Suprapubic skin (tissue), 4 donors: ENCODE measurements around the gene CENPH. TPM values are rescaled to one million over a fixed set of nuclear protein-coding genes. Genes with fewer than 3 reads are reported as not detected.

Source experiments
- DNase-seq, 2 donors: peaks; one replicate each; pipeline ENCODE4 v3.0.0-alpha.2; 2019; ENCODE audit warnings: low spot score in 2 of 2
- H3K27ac ChIP-seq: fragments of 200-600 bp; sonication (generic); one replicate; pipeline ENCODE4 v1.5.1; 2019
- H3K27me3 ChIP-seq: fragments of 200-600 bp; sonication (generic); one replicate; pipeline ENCODE4 v1.5.1; 2019
- H3K36me3 ChIP-seq: fragments of 200-600 bp; sonication (generic); one replicate; pipeline ENCODE4 v1.5.1; 2019
- H3K4me1 ChIP-seq: fragments of 200-600 bp; sonication (generic); one replicate; pipeline ENCODE4 v1.5.1; 2019
- H3K4me3 ChIP-seq: fragments of 200-600 bp; sonication (generic); one replicate; pipeline ENCODE4 v1.5.1; 2019; ENCODE audit warnings: mild to moderate bottlenecking
- H3K9me3 ChIP-seq: fragments of 200-600 bp; sonication (generic); one replicate; pipeline ENCODE4 v1.5.1; 2019
- CTCF ChIP-seq, 2 donors: fragments of 200-600 bp in 1 of 2; fragments of 450-650 bp in 1 of 2; sonication (generic) in 1 of 2; IDR thresholded peaks; one replicate each; pipeline ENCODE4 v1.5.1; 2016 to 2019; ENCODE audit warnings: antibody characterized with exemption in 2 of 2, mild to moderate bottlenecking in 1 of 2, moderate library complexity in 1 of 2
- EP300 ChIP-seq: sonication (generic); formaldehyde crosslinking; IDR thresholded peaks from one replicate; pipeline ENCODE4 v1.6.1; 2017; ENCODE audit warnings: antibody characterized with exemption
- POLR2A ChIP-seq, 2 donors: fragments of 450-650 bp; IDR thresholded peaks; one replicate each; pipeline ENCODE4 v1.6.1; 2017; ENCODE audit warnings: antibody characterized with exemption in 2 of 2, mild to moderate bottlenecking in 2 of 2, moderate library complexity in 2 of 2
- POLR2AphosphoS5 ChIP-seq, 3 donors: sonication (generic); formaldehyde crosslinking; IDR thresholded peaks; one replicate each; pipeline ENCODE4 v1.6.1; 2017; ENCODE audit warnings: antibody characterized with exemption in 3 of 3
- WGBS: methylation state at CpG from one replicate; pipeline ENCODE4 v1.1.5; 2018; 5-methylcytosine and 5-hydroxymethylcytosine counted together
- total RNA-seq, 4 donors: library from RNA; depleted of rRNA; stranded (reverse); fragments of >200 nt; gene quantifications; one replicate each; pipeline ENCODE4 v1.1.0, GENCODE V29; 2016

CENPH gene
- total RNA-seq, 4 donors from 2014 or later = 5.4 to 8.5 (median 6.5) TPM

DNA sequence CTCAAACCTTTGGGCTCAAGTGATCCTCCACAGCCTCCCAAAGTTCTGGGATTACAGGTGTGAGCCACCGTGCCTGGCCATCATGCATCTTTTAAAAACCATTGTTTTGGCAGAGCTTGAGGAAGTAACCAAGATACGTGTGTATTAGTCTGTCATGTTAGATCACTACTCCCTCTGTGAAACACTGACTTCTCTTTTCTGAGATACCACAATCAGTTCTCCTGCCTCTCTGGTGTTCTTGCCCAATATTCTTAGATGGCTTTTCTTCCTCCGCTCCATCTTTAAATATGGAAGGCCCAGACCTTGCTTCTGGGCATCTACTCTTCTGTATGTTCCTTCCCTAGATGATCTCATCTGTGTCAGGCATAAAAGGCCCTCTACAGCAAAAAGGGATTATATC lies 36.7 kb upstream of the CENPH start:
- H3K9me3 ChIP-seq = no peaks in the 10 kb centered on the region
- no peaks in the 10 kb centered on the region for H3K4me1 ChIP-seq
- no peak overlapping the region for H3K4me3 ChIP-seq
- no peak overlapping the region for H3K27ac ChIP-seq
- 85% methylated on average over 3 of the region's 3 CpGs for WGBS
- no peaks in the 10 kb centered on the region for H3K27me3 ChIP-seq
- DNase-seq = no peak
- H3K36me3 ChIP-seq = no peaks in the 10 kb centered on the region
- TF ChIP-seq POLR2A (IDR thresholded peaks at IDR 0.05) (no peak), CTCF (IDR thresholded peaks at IDR 0.05) (no peak), EP300 (no peak), POLR2AphosphoS5 (IDR thresholded peaks at IDR 0.05) (no peak)

GRCh38 chr5:69156456-69156855 lies 32.9 kb upstream of the CENPH start:
- H3K27ac ChIP-seq = no peak overlapping the region
- no peaks in the 10 kb centered on the region for H3K4me1 ChIP-seq
- H3K36me3 ChIP-seq = no peaks in the 10 kb centered on the region
- DNase-seq = no peak
- no peak overlapping the region for H3K4me3 ChIP-seq
- TF ChIP-seq POLR2AphosphoS5 (IDR thresholded peaks at IDR 0.05) = no peak
- TF ChIP-seq EP300 = no peak
- no peaks in the 10 kb centered on the region for H3K27me3 ChIP-seq
- 98% methylated on average over 11 of the region's 11 CpGs for WGBS
- H3K9me3 ChIP-seq = no peaks in the 10 kb centered on the region

DNA sequence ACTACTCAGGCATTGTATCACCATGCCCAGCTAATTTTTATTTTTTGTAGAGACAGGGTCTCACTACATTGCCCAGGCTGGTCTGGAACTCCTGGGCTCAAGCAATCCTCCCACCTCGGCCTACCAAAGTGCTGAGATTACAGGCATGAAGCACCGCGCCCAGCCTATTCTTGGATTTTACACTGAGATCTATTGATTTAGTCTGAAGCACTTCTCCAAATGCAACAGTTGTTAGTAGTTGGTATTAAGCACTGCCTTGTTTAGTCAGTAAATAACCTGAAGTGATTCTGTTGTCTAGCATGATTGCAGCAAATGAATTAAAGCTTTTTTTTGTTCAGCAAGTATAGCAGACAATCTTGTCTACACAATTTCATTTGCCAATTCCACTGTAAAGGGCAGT lies 31.3 kb upstream of the CENPH start:
- Histone ChIP-seq H3K9me3 (no peaks in the 10 kb centered on the region), H3K27ac (no peak overlapping the region), H3K36me3 (no peaks in the 10 kb centered on the region), H3K27me3 (no peaks in the 10 kb centered on the region), H3K4me3 (no peak overlapping the region), H3K4me1 (no peaks in the 10 kb centered on the region)
- no peak for DNase-seq
- 98% methylated on average over 3 of the region's 3 CpGs for WGBS
- TF ChIP-seq POLR2AphosphoS5 (IDR thresholded peaks at IDR 0.05) (no peak), POLR2A (IDR thresholded peaks at IDR 0.05) (no peak), CTCF (IDR thresholded peaks at IDR 0.05) (no peak), EP300 (no peak)

- Histone ChIP-seq H3K27me3 (no peaks in the 10 kb centered on the region), H3K4me1 (no peaks in the 10 kb centered on the region), H3K36me3 (no peaks in the 10 kb centered on the region), H3K4me3 (no peak overlapping the region), H3K9me3 (no peaks in the 10 kb centered on the region), H3K27ac (no peak overlapping the region)
- DNase-seq = no peak
- 90% methylated on average over 16 of the region's 16 CpGs for WGBS
- TF ChIP-seq EP300 = no peak
- no peak for TF ChIP-seq POLR2AphosphoS5 (IDR thresholded peaks at IDR 0.05)
- no peak for TF ChIP-seq POLR2A (IDR thresholded peaks at IDR 0.05)
- TF ChIP-seq CTCF (IDR thresholded peaks at IDR 0.05) = no peak
Observed at GRCh38 chr5:69160651-69161050, 28.7 kb upstream of the CENPH start.

GRCh38 chr5:69166686-69167492 lies 22.5 kb upstream of the CENPH start, which contains the start of gene CCNB1:
CCNB1 (plus strand) TSS chr5:69167150; CDS start chr5:69167263, 113 bp downstream.
- DNase-seq = peak; percentile 97 to 98
- Histone ChIP-seq H3K27ac (no peak within 1 kb of the TSS), H3K27me3 (no peaks in the 10 kb centered on the region), H3K9me3 (no peaks in the 10 kb centered on the region), H3K4me1 (peaks cover 23% of the 10 kb centered on the region), H3K4me3 (peak within 1 kb of the TSS; percentile 57), H3K36me3 (no peaks in the 10 kb centered on the region)
- TF ChIP-seq POLR2AphosphoS5 (IDR thresholded peaks at IDR 0.05) = no peak
- TF ChIP-seq POLR2A (IDR thresholded peaks at IDR 0.05) = no peak
- no peak for TF ChIP-seq CTCF (IDR thresholded peaks at IDR 0.05)
- TF ChIP-seq EP300 = no peak
- WGBS = 2% methylated on average over 28 of the region's 50 CpGs
